MCF 10A (cell line): ENCODE results near the gene TMEM200B. TPM values are rescaled to one million over a fixed set of nuclear protein-coding genes. Genes with fewer than 3 reads are reported as not detected.

ENCODE experiments used
- Bru-seq: library from RNA; stranded (reverse); fragments of 400-500 nt; gene quantifications from one replicate; lab custom pipeline; 2021; lab: Mats Ljungman, UMichigan
- BruChase-seq, 2 experiments: library from RNA; stranded (reverse); fragments of 400-500 nt; gene quantifications; one replicate each; lab custom pipeline; 2021; lab: Mats Ljungman, UMichigan
- BruUV-seq: library from RNA; stranded (reverse); fragments of 400-500 nt; replicated peaks from 2 replicates; lab custom pipeline; 2021; lab: Mats Ljungman, UMichigan
- CTCF ChIA-PET: fragments of 300-600 bp; sonication (Branson Sonifier 250); formaldehyde crosslinking; extraction: SDS; loops from one replicate; lab custom pipeline; 2021; ENCODE audit warnings: antibody characterized with exemption, inconsistent platforms; lab: Yijun Ruan, JAX
- POLR2A ChIA-PET: fragments of 300-600, 350-650 bp; sonication (Branson Sonifier 250); formaldehyde crosslinking; extraction: SDS; loops from one replicate; lab custom pipeline; 2020; ENCODE audit warnings: antibody characterized with exemption, inconsistent platforms; lab: Yijun Ruan, JAX
- DNase-seq: peaks from one replicate; pipeline ENCODE4 v3.0.0-alpha.2; 2018; ENCODE audit not compliant: unreplicated experiment
- H3K27ac Mint-ChIP-seq: one replicate; pipeline ENCODE4 v1.8.0; 2022; ENCODE audit warnings: mild to moderate bottlenecking, low read depth, mixed read lengths; ENCODE audit not compliant: unreplicated experiment
- H3K27me3 Mint-ChIP-seq: one replicate; pipeline ENCODE4 v1.8.0; 2022; ENCODE audit warnings: mixed read lengths; ENCODE audit not compliant: insufficient read depth, unreplicated experiment
- H3K36me3 Mint-ChIP-seq: one replicate; pipeline ENCODE4 v1.8.0; 2022; ENCODE audit warnings: mild to moderate bottlenecking, moderate library complexity, mixed read lengths; ENCODE audit not compliant: insufficient read depth, unreplicated experiment
- H3K4me1 Mint-ChIP-seq: one replicate; pipeline ENCODE4 v1.8.0; 2022; ENCODE audit warnings: mixed read lengths; ENCODE audit not compliant: insufficient read depth, unreplicated experiment
- H3K4me3 Mint-ChIP-seq: one replicate; pipeline ENCODE4 v1.8.0; 2022; ENCODE audit warnings: mild to moderate bottlenecking, moderate library complexity, mixed read lengths; ENCODE audit not compliant: unreplicated experiment
- H3K9me3 Mint-ChIP-seq: one replicate; pipeline ENCODE4 v1.8.0; 2022; ENCODE audit warnings: mixed read lengths; ENCODE audit not compliant: unreplicated experiment
- intact Hi-C: fragments of 100-400 bp; cut with micrococcal nuclease; formaldehyde crosslinking; loops from 2 replicates; pipeline ENCODE4 v1.14.1; 2022
- long read RNA-seq: library from polyadenylated mRNA; stranded (forward); transcript quantifications from one replicate; pipeline ENCODE4 v2.0.0, GENCODE V29; 2022
- total RNA-seq: library from RNA; stranded (reverse); gene quantifications from 2 replicates; pipeline ENCODE4 v1.2.3, GENCODE V29; 2022
- TF ChIP-seq, protein P1 (sequence below): fragments of 200-600 bp; IDR thresholded peaks from one replicate; pipeline ENCODE4 v1.8.0; 2022; ENCODE audit warnings: antibody characterized with exemption, mild to moderate bottlenecking; ENCODE audit not compliant: unreplicated experiment

The TMEM200B gene
- total RNA-seq (not detected in 2 replicates), Bru-seq, nascent RNA (not detected), BruChase-seq, experiment 1, labeled RNA remaining after a 6-hour chase (percentile 16 among the genes with signal in this experiment), BruChase-seq, experiment 2, labeled RNA remaining after a 2-hour chase (percentile 19 among the genes with signal in this experiment)
- long read RNA-seq, result 0 reads

DNA sequence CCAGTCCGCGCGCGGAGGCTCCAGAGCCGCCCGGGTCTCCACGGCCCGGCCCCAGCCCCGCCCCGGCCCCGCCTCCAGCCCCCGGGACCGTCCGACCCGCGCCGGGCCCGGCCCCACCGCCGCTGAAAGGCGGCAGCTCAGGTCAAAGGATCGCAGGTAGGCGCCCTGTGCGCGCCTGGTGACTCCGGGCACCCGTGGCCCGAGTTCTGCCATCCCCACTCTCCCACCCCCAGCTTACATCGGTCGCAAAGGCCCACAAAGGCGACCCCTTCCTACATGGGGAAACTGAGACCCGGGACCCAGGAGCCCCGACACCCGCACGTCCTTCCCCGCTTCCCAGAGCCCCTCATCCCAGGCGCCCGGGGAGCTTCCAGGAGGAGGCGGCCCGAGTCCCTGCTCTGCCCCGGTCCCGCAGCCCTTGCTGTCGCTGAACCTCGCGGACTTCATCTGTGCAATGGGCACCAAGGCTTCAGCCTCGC is at the start of gene TMEM200B:
TSS of gene TMEM200B (minus strand) at position 17 of the 479 bp plus-strand sequence. CDS start 2,075 bp downstream, outside the sequence.
- H3K4me1 Mint-ChIP-seq, result peaks cover 7% of the 10 kb centered on the region
- TF ChIP-seq, protein P1, sequence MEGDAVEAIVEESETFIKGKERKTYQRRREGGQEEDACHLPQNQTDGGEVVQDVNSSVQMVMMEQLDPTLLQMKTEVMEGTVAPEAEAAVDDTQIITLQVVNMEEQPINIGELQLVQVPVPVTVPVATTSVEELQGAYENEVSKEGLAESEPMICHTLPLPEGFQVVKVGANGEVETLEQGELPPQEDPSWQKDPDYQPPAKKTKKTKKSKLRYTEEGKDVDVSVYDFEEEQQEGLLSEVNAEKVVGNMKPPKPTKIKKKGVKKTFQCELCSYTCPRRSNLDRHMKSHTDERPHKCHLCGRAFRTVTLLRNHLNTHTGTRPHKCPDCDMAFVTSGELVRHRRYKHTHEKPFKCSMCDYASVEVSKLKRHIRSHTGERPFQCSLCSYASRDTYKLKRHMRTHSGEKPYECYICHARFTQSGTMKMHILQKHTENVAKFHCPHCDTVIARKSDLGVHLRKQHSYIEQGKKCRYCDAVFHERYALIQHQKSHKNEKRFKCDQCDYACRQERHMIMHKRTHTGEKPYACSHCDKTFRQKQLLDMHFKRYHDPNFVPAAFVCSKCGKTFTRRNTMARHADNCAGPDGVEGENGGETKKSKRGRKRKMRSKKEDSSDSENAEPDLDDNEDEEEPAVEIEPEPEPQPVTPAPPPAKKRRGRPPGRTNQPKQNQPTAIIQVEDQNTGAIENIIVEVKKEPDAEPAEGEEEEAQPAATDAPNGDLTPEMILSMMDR, result no peak
- no peak within 1 kb of the TSS for H3K27ac Mint-ChIP-seq
- no TSS peak for BruUV-seq
- no peaks in the 10 kb centered on the region for H3K9me3 Mint-ChIP-seq
- H3K27me3 Mint-ChIP-seq, result peaks cover 14% of the 10 kb centered on the region
- H3K36me3 Mint-ChIP-seq, result no peaks in the 10 kb centered on the region
- CTCF ChIA-PET, result no interaction called here
- POLR2A ChIA-PET, result no interaction called here
- H3K4me3 Mint-ChIP-seq, result peak within 1 kb of the TSS; percentile 57
- DNase-seq, result no peak
- intact Hi-C loops, result no loop called here

DNA sequence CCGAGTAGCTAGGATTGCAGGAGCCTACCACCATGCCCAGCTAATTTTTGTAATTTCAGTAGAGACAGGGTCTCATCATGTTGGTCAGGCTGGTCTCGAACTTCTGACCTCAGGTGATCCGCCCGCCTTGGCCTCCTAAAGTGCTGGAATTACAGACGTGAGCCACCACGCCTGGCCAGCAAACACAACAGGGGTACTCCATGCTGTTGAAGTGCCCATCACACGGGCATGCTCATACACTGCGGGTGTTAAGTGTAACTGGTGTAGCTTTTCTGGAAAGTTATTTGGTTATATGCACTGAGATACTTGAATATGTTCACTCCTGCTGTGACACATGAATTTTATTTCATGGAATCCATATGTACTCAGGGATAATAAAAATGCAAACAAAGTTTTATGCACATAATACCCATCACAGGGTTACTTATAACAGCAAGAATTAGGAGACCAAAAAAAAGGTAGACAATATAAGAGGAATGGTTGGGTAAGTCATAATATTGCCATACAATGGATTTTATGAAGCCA is 48.8 kb upstream of the TMEM200B start:
- intact Hi-C loops, result no loop called here
- Mint-ChIP-seq H3K4me1 (peaks cover 24% of the 10 kb centered on the region), H3K9me3 (no peaks in the 10 kb centered on the region), H3K27ac (no peak overlapping the region), H3K36me3 (peaks cover 66% of the 10 kb centered on the region), H3K4me3 (no peak overlapping the region), H3K27me3 (no peaks in the 10 kb centered on the region)
- POLR2A ChIA-PET, result interaction anchor here (0.6 to 4.9 kb wide), 2 partner anchors 8 to 510 kb away, joined by 3 to 29 read pairs; partner anchors contain the start of gene SRSF4
- TF ChIP-seq, protein P1, result no peak
- no peak for DNase-seq
- CTCF ChIA-PET, result interaction anchor here (0.9 kb wide), 1 partner anchor 30 kb away, joined by 3 read pairs; no protein-coding TSS in a partner anchor
- no TSS peak for BruUV-seq

DNA sequence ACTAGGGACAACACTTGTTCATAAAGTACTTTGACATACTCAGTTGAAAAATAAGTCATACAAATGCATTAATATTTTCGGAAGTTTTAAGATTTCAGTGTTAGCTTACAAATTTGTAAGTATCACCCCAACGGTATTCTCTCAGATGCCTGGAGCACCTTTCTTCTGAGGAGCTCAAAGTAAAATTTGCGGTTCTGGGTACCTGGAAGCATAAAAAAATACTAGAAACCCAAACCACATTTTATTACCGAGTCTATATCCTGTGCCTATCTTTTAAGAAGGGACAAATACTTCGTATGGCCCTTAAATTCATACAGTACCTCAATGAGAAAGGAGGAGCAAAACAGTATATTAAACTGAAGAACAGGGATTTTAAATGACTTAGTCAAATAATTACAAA is 47.8 kb upstream of the TMEM200B start:
- no peak for DNase-seq
- Mint-ChIP-seq H3K9me3 (no peaks in the 10 kb centered on the region), H3K4me3 (no peak overlapping the region), H3K27ac (no peak overlapping the region), H3K36me3 (peaks cover 71% of the 10 kb centered on the region), H3K4me1 (peaks cover 20% of the 10 kb centered on the region), H3K27me3 (no peaks in the 10 kb centered on the region)
- intact Hi-C loops, result no loop called here
- TF ChIP-seq, protein P1, result no peak
- no TSS peak for BruUV-seq
- CTCF ChIA-PET, result interaction anchor here (0.9 kb wide), 1 partner anchor 31 kb away, joined by 3 read pairs; no protein-coding TSS in a partner anchor
- POLR2A ChIA-PET, result interaction anchor here (4.9 kb wide), 1 partner anchor 9 kb away, joined by 29 read pairs; the partner anchor contains the start of gene SRSF4

DNA sequence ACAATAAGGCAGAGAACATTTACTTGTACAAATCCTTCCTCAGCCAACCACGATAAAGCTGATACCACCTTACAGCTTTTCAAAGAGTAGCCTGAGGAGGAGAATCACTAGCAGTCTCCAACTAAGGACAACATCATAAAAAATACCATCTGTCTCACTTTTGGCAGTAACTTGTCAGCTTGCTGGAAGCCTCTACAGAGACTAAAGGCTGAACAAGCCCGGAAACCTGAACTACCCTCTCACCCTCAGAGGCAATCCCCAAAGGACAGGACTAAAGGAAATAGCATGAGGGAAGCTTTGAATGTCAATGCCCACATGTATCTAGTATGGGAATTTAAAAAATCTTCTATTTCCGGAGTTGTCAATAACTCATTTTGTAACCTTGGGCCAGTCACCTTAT is 47.4 kb upstream of the TMEM200B start:
- intact Hi-C loops, result no loop called here
- no peak overlapping the region for H3K4me3 Mint-ChIP-seq
- no peaks in the 10 kb centered on the region for H3K9me3 Mint-ChIP-seq
- H3K27me3 Mint-ChIP-seq, result no peaks in the 10 kb centered on the region
- POLR2A ChIA-PET, result interaction anchor here (4.9 kb wide), 1 partner anchor 10 kb away, joined by 29 read pairs; the partner anchor contains the start of gene SRSF4
- H3K4me1 Mint-ChIP-seq, result peaks cover 20% of the 10 kb centered on the region
- peaks cover 76% of the 10 kb centered on the region for H3K36me3 Mint-ChIP-seq
- no peak for DNase-seq
- CTCF ChIA-PET, result interaction anchor here (1.2 kb wide), 1 partner anchor 132 kb away, joined by 4 read pairs; no protein-coding TSS in a partner anchor
- no TSS peak for BruUV-seq
- TF ChIP-seq, protein P1, result no peak
- peak overlapping the region; percentile 78 for H3K27ac Mint-ChIP-seq
